Measurements from ENCODE around the gene PIN1.

DNA sequence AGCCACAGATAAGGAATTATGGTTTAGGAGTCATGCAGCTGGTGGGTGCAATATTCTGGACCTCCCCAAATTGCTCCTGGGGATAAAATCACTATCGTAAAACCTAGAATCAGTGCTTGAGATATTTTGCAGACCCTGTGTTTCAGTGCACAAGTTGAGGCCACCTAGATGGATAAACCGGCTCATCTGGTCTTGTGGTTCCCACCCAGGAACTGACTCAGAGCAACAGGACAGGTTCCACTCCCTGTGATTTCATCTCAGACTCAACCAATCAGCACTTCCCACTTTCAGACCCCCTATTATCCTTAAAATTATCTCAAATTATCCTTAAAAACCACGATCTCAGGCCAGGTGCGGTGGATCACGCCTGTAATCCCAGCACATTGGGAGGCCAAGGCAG is 37.2 kb upstream of the PIN1 start:
- TF ChIP-seq EP300 (IDR thresholded peaks at IDR 0.05; ENCODE audit: low read depth) = no peak
- TF ChIP-seq, protein P1, sequence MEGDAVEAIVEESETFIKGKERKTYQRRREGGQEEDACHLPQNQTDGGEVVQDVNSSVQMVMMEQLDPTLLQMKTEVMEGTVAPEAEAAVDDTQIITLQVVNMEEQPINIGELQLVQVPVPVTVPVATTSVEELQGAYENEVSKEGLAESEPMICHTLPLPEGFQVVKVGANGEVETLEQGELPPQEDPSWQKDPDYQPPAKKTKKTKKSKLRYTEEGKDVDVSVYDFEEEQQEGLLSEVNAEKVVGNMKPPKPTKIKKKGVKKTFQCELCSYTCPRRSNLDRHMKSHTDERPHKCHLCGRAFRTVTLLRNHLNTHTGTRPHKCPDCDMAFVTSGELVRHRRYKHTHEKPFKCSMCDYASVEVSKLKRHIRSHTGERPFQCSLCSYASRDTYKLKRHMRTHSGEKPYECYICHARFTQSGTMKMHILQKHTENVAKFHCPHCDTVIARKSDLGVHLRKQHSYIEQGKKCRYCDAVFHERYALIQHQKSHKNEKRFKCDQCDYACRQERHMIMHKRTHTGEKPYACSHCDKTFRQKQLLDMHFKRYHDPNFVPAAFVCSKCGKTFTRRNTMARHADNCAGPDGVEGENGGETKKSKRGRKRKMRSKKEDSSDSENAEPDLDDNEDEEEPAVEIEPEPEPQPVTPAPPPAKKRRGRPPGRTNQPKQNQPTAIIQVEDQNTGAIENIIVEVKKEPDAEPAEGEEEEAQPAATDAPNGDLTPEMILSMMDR (IDR thresholded peaks at IDR 0.05) = no peak
